K562 (cell line): ENCODE measurements around the gene WDPCP. TPM values are rescaled to one million over a fixed set of nuclear protein-coding genes. Genes with fewer than 3 reads are reported as not detected.
"Not testable (repeated sequence)": the region's sequence is repeated elsewhere in the genome, so short reads cannot be mapped to it uniquely, and the experiment has no call there.

Experiments
- ATAC-seq: fragments of 200-7000 bp; cut with Tn5 transposase; 3 replicates; pipeline ENCODE4 v1.9.1; 2020; ENCODE audit warnings: moderate library complexity
- BruUV-seq: library from RNA; stranded (reverse); fragments of 400-500 nt; replicated peaks from 2 replicates; lab custom pipeline; 2021; lab: Mats Ljungman, UMichigan
- CTCF ChIA-PET: fragments of 300-600 bp; formaldehyde crosslinking; extraction: SDS; loops from one replicate; lab custom pipeline; 2021; ENCODE audit warnings: low intra/inter-chr PET ratio; lab: Yijun Ruan, JAX
- POLR2A ChIA-PET: fragments of 300-600, 350-650 bp; sonication (Branson Sonifier 250); formaldehyde crosslinking; extraction: SDS; loops from one replicate; lab custom pipeline; 2021; ENCODE audit warnings: antibody characterized with exemption, inconsistent platforms; lab: Yijun Ruan, JAX
- DNase-seq, 4 experiments: peaks; one replicate each; pipeline versions ENCODE4 v3.0.0 to v3.0.0-alpha.2; 2011 to 2018; ENCODE audit warnings: low spot score in 3 of 4, mixed read lengths in 3 of 4; ENCODE audit errors: extremely low read depth in 1 of 4
- FAIRE-seq: peaks from 2 replicates; lab custom pipeline; 2011; peaks lifted over from hg19 to GRCh38; lab: Jason Lieb, UNC
- H2AFZ ChIP-seq: 2 replicates; pipeline ENCODE4 v1.6.0; 2011; ENCODE audit warnings: low read depth, low read length, control low read depth, inconsistent platforms
- H3K27ac ChIP-seq: fragments of 200-600 bp; 3 replicates; pipeline ENCODE4 v1.8.0; 2011; ENCODE audit warnings: low read depth, mild to moderate bottlenecking, control low read depth, inconsistent platforms, low read length, moderate library complexity, mixed read lengths; ENCODE audit errors: extremely low read depth
- H3K27me3 ChIP-seq, 2 experiments: fragments of 300-600 bp in 1 of 2; 2 replicates in 1 of 2; 3 replicates in 1 of 2; pipeline versions ENCODE4 v1.6.0 to v1.8.0; 2011; ENCODE audit warnings: inconsistent platforms in 2 of 2, low read length in 2 of 2, mild to moderate bottlenecking in 1 of 2, mixed read lengths in 1 of 2, moderate library complexity in 1 of 2; ENCODE audit not compliant: control insufficient read depth in 2 of 2, insufficient read depth in 2 of 2
- H3K36me3 ChIP-seq: fragments of 300-600 bp; 3 replicates; pipeline ENCODE4 v1.8.0; 2011; ENCODE audit warnings: mild to moderate bottlenecking, low read length, inconsistent platforms; ENCODE audit not compliant: control insufficient read depth, insufficient read depth
- H3K4me1 ChIP-seq, 2 experiments: fragments of 200-600 bp in 1 of 2; replicated peaks in 1 of 2; 2 replicates in 1 of 2; 3 replicates in 1 of 2; pipeline versions ENCODE4 v1.5.1 to v1.8.0; 2011; ENCODE audit warnings: inconsistent platforms in 2 of 2, low read length in 2 of 2, mild to moderate bottlenecking in 1 of 2, mixed read lengths in 1 of 2, moderate library complexity in 1 of 2; ENCODE audit not compliant: control insufficient read depth in 2 of 2, insufficient read depth in 2 of 2
- H3K4me2 ChIP-seq: 2 replicates; pipeline ENCODE4 v1.6.1; 2011; ENCODE audit warnings: low read length, control low read depth, inconsistent platforms, mixed read lengths; ENCODE audit not compliant: insufficient read depth
- H3K4me3 ChIP-seq: fragments of 200-600 bp; sonication (generic), shearing (Covaris generic); 2 replicates; pipeline ENCODE4 v1.5.1; 2016; ENCODE audit warnings: control low read depth, inconsistent platforms
- H3K79me2 ChIP-seq: fragments of 200-600 bp; 3 replicates; pipeline ENCODE4 v1.8.0; 2011; ENCODE audit warnings: low read length, inconsistent platforms; ENCODE audit not compliant: control insufficient read depth, insufficient read depth
- H3K9ac ChIP-seq, 2 experiments: 2 replicates each; pipeline versions ENCODE4 v1.6.0 to v1.6.1; 2011; ENCODE audit warnings: low read depth in 2 of 2, low read length in 2 of 2, control low read depth in 1 of 2, inconsistent platforms in 1 of 2, mild to moderate bottlenecking in 1 of 2, mixed read lengths in 1 of 2; ENCODE audit not compliant: insufficient read depth in 1 of 2
- H3K9me1 ChIP-seq: one replicate; pipeline ENCODE4 v1.6.0; 2011; ENCODE audit warnings: inconsistent platforms, mild to moderate bottlenecking, low read length, moderate library complexity; ENCODE audit not compliant: control insufficient read depth, insufficient read depth
- H3K9me3 ChIP-seq: replicated peaks from 2 replicates; pipeline ENCODE4 v1.5.1; 2011; ENCODE audit warnings: low read depth, low read length, inconsistent platforms; ENCODE audit not compliant: control insufficient read depth, insufficient read depth
- H4K20me1 ChIP-seq: replicated peaks from 2 replicates; pipeline ENCODE4 v1.6.1; 2011; ENCODE audit warnings: low read length, inconsistent platforms, mixed read lengths; ENCODE audit not compliant: control insufficient read depth, insufficient read depth
- RBM25 ChIP-seq: fragments of 200-400 bp; formaldehyde crosslinking; IDR thresholded peaks from 2 replicates; pipeline ENCODE4 v1.6.1; 2018; ENCODE audit warnings: low read length, low read depth, moderate library complexity; ENCODE audit not compliant: severe bottlenecking
- ZNF224 ChIP-seq: sonication (generic); formaldehyde crosslinking; IDR thresholded peaks from 2 replicates; pipeline ENCODE4 v1.8.0; 2022; ENCODE audit warnings: mild to moderate bottlenecking, missing genetic modification reagents
- ZNF507 ChIP-seq: conservative IDR thresholded peaks from 2 replicates; pipeline ENCODE4 v1.6.1; 2017; ENCODE audit warnings: missing genetic modification characterization, missing compliant biosample characterization
- WGBS: fragments of 100-300 bp; shearing (Covaris generic); methylation state at CpG from one replicate; pipeline ENCODE4 v1.1.6; 2016; ENCODE audit warnings: low coverage, mixed read lengths; ENCODE audit not compliant: insufficient coverage; ENCODE audit errors: missing lambda C conversion rate; 5-methylcytosine and 5-hydroxymethylcytosine counted together
- in situ Hi-C: fragments of 300-500 bp; cut with MboI; formaldehyde crosslinking; loops from 4 replicates; pipeline ENCODE4 v1.15.0; 2018; ENCODE audit warnings: inconsistent platforms, mixed read lengths
- intact Hi-C: fragments of 100-400 bp; cut with micrococcal nuclease; formaldehyde crosslinking; loops from 2 replicates; pipeline ENCODE4 v1.14.2; 2022
- polyA plus RNA-seq, 8 experiments: library from polyadenylated mRNA; depleted of rRNA in 4 of 8; stranded (reverse) in 5 of 8; unstranded in 3 of 8; fragments of >200 nt; fragmentation: Nextera tagmentation in 2 of 8; fragmentation: Illumina TruSeq in 1 of 8; extraction: Ambion mirVana in 2 of 8; extraction: Trizol in 1 of 8; gene quantifications; 2 replicates each; pipeline versions ENCODE4 v1.2.1 to v1.2.3, GENCODE V29; 2011 to 2014; ENCODE audit warnings: inconsistent platforms in 1 of 8, missing spikeins in 1 of 8
- total RNA-seq, 7 experiments: library from RNA; depleted of rRNA in 6 of 7; stranded (reverse); fragments of >200 nt in 6 of 7; fragmentation: Illumina TruSeq in 2 of 7; extraction: Trizol in 2 of 7; gene quantifications; 2 replicates each; pipeline versions ENCODE4 v1.2.1 to v1.2.3, GENCODE V29; 2011 to 2021; ENCODE audit warnings: low replicate concordance in 1 of 7
- TF ChIP-seq, protein P1 (sequence below), 2 experiments: fragments of 450-650 bp in 1 of 2; sonication (generic) in 1 of 2; formaldehyde crosslinking in 1 of 2; IDR thresholded peaks; 2 replicates each; pipeline versions ENCODE4 v1.7.1 to v1.9.0; 2016 to 2022; ENCODE audit warnings: inconsistent platforms in 1 of 2, mild to moderate bottlenecking in 1 of 2, missing genetic modification reagents in 1 of 2

Gene WDPCP
- total and polyA plus RNA-seq, 9 of the 15 experiments (the other 6 are each of a cell fraction or from before 2014, with no cell fraction given): 1.4 to 6.4 (median 5.5) TPM

DNA sequence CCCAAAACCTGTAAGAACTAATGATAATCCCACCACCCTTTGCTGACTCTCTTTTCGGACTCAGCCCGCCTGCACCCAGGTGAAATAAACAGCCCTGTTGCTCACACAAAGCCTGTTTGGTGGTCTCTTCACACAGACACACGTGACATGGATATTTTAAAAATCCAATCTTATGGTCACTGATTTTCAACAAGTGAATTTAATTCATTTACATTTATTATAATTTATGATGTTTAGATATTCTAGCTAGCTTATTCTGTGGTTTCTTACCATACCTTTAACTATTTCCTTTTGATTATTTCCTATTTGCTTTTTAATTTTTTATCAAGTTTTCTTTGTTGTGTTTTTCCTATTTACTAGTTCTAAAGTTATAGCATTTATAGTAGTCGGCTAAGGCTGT, 301.8 kb downstream of the WDPCP start:
- TF ChIP-seq ZNF507 (tag): peak; percentile 96
- H3K27me3 ChIP-seq, H3K4me3 ChIP-seq, H3K27ac ChIP-seq, H3K4me2 ChIP-seq, H3K9me1 ChIP-seq, H2AFZ ChIP-seq, H3K36me3 ChIP-seq, H4K20me1 ChIP-seq, ATAC-seq, H3K4me1 ChIP-seq, intact Hi-C loops, H3K9me3 ChIP-seq, H3K79me2 ChIP-seq, FAIRE-seq, POLR2A ChIA-PET, H3K9ac ChIP-seq, DNase-seq, CTCF ChIA-PET, in situ Hi-C loops, BruUV-seq: not testable (repeated sequence)
- 0% methylated on average over 2 of the region's 4 CpGs for WGBS

DNA sequence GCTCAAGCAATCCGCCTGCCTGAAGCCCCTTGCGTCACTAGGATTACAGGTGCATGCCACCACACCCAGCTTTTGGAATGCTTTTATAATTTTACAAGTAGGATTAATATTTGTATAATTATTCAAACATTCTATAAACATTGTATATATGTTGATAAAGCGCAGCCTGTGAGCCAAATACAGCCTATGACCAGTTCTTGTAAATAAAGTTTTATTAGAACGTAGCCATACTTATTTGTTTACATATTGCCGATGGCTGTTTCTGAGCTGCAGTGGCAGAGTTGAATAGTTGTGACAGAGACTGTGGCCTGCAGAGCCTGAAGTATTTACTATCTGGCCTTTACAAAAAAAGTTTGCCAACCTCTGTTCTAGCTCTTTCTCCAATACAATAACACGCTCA, 305.0 kb downstream of the WDPCP start:
- Histone ChIP-seq H3K79me2 (no peaks in the 10 kb centered on the region), H3K36me3 (no peaks in the 10 kb centered on the region), H2AFZ (no peak overlapping the region), H3K27ac (no peak overlapping the region), H3K9ac (no peak overlapping the region), H3K4me1 (no peaks in the 10 kb centered on the region; a peak in 1 of 5 replicates), H3K4me3 (no peak overlapping the region), H3K9me1 (no peaks in the 10 kb centered on the region), H3K9me3 (no peaks in the 10 kb centered on the region), H3K4me2 (no peak overlapping the region), H4K20me1 (no peaks in the 10 kb centered on the region), H3K27me3 (no peaks in the 10 kb centered on the region)
- no TSS peak for BruUV-seq
- 5% methylated on average over 6 of the region's 6 CpGs for WGBS
- ATAC-seq: no peak
- ChIA-PET POLR2A (no interaction called here), CTCF (no interaction called here)
- intact Hi-C loops (no loop called here), in situ Hi-C loops (no loop called here)
- no peak for FAIRE-seq
- no peak for DNase-seq
- TF ChIP-seq, protein P1, sequence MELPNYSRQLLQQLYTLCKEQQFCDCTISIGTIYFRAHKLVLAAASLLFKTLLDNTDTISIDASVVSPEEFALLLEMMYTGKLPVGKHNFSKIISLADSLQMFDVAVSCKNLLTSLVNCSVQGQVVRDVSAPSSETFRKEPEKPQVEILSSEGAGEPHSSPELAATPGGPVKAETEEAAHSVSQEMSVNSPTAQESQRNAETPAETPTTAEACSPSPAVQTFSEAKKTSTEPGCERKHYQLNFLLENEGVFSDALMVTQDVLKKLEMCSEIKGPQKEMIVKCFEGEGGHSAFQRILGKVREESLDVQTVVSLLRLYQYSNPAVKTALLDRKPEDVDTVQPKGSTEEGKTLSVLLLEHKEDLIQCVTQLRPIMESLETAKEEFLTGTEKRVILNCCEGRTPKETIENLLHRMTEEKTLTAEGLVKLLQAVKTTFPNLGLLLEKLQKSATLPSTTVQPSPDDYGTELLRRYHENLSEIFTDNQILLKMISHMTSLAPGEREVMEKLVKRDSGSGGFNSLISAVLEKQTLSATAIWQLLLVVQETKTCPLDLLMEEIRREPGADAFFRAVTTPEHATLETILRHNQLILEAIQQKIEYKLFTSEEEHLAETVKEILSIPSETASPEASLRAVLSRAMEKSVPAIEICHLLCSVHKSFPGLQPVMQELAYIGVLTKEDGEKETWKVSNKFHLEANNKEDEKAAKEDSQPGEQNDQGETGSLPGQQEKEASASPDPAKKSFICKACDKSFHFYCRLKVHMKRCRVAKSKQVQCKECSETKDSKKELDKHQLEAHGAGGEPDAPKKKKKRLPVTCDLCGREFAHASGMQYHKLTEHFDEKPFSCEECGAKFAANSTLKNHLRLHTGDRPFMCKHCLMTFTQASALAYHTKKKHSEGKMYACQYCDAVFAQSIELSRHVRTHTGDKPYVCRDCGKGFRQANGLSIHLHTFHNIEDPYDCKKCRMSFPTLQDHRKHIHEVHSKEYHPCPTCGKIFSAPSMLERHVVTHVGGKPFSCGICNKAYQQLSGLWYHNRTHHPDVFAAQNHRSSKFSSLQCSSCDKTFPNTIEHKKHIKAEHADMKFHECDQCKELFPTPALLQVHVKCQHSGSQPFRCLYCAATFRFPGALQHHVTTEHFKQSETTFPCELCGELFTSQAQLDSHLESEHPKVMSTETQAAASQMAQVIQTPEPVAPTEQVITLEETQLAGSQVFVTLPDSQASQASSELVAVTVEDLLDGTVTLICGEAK (IDR thresholded peaks at IDR 0.05): peak; percentile 73
- TF ChIP-seq, protein P1 (CRISPR knock-in tag; IDR thresholded peaks at IDR 0.05): no peak
- TF ChIP-seq RBM25 (no peak), ZNF224 (CRISPR knock-in tag) (no peak)
